Body of pancreas (tissue), 4 donors: ENCODE results near the gene MMP24OS. TPM values are rescaled to one million over a fixed set of nuclear protein-coding genes. Genes with fewer than 3 reads are reported as not detected.

ENCODE experiments used
- ATAC-seq: fragments of 150-250 bp; one replicate; pipeline ENCODE4 v1.9.1; 2016
- DNase-seq, 4 donors: peaks; one replicate each; pipeline ENCODE4 v3.0.0-alpha.2; 2019
- H3K27ac ChIP-seq, 4 donors: fragments of 200-600 bp; sonication (generic); 1 replicate in 3 of 4; 2 replicates in 1 of 4; pipeline versions ENCODE4 v1.5.1 to v1.6.1; 2016 to 2019; ENCODE audit warnings: mild to moderate bottlenecking in 1 of 4, mixed read lengths in 1 of 4, moderate library complexity in 1 of 4
- H3K27me3 ChIP-seq, 2 donors: fragments of 200-600 bp; sonication (generic); one replicate each; pipeline ENCODE4 v1.6.0; 2016; ENCODE audit warnings: mild to moderate bottlenecking in 1 of 2
- H3K36me3 ChIP-seq, 2 donors: fragments of 200-600 bp; sonication (generic); replicated peaks in 1 of 2; 2 replicates each; pipeline ENCODE4 v1.5.1; 2016; ENCODE audit warnings: low read depth in 2 of 2; ENCODE audit not compliant: insufficient read depth in 1 of 2
- H3K4me1 ChIP-seq: fragments of 200-600 bp; sonication (generic); one replicate; pipeline ENCODE4 v1.6.0; 2016
- H3K4me3 ChIP-seq, 2 donors: fragments of 200-600 bp; sonication (generic); 1 replicate in 1 of 2; 2 replicates in 1 of 2; pipeline ENCODE4 v1.5.1; 2016 to 2019
- H3K9me3 ChIP-seq, 3 donors: fragments of 200-600 bp; sonication (generic); 1 replicate in 2 of 3; 2 replicates in 1 of 3; pipeline ENCODE4 v1.5.1; 2016
- CTCF ChIP-seq, 7 experiments: fragments of 450-650 bp in 4 of 7; fragments of 200-600 bp in 3 of 7; sonication (generic) in 3 of 7; IDR thresholded peaks; one replicate each; pipeline ENCODE4 v1.5.1; 2016 to 2019; ENCODE audit warnings: antibody characterized with exemption in 7 of 7
- POLR2A ChIP-seq, 3 donors: fragments of 450-650 bp; IDR thresholded peaks; one replicate each; pipeline ENCODE4 v1.6.1; 2016; ENCODE audit warnings: antibody characterized with exemption in 3 of 3, mild to moderate bottlenecking in 2 of 3
- WGBS, 2 donors: methylation state at CpG; one replicate each; pipeline ENCODE4 v1.1.5; 2017; 5-methylcytosine and 5-hydroxymethylcytosine counted together
- intact Hi-C: fragments of 100-400 bp; cut with DNase I; formaldehyde crosslinking; loops from one replicate; pipeline ENCODE4 v1.15.1; 2023
- total RNA-seq, 2 donors: library from RNA; depleted of rRNA; stranded (reverse); fragments of >200 nt; gene quantifications; one replicate each; pipeline ENCODE4 v1.1.0, GENCODE V29; 2016

MMP24OS gene
- total RNA-seq, 2 donors from 2014 or later, result 20.4 to 27.5 TPM

- DNase-seq, result no peak
- intact Hi-C loops, result no loop called here
- peaks cover 12% of the 10 kb centered on the region for H3K4me1 ChIP-seq
- no peak overlapping the region for H3K4me3 ChIP-seq
- H3K36me3 ChIP-seq, result no peaks in the 10 kb centered on the region
- no peaks in the 10 kb centered on the region for H3K27me3 ChIP-seq
- 76 to 80% methylated on average over 13 to 19 of the region's 19 CpGs for WGBS, 2 donors
- no peaks in the 10 kb centered on the region for H3K9me3 ChIP-seq
- no peak for TF ChIP-seq POLR2A (IDR thresholded peaks at IDR 0.05)
- TF ChIP-seq CTCF (IDR thresholded peaks at IDR 0.05), result no peak
- no peak overlapping the region for H3K27ac ChIP-seq
- no peak for ATAC-seq
Observed at GRCh38 chr20:35288325-35289060, 10.6 kb upstream of the MMP24OS start.

GRCh38 chr20:35287509-35288324 is 9.8 kb upstream of the MMP24OS start:
- Histone ChIP-seq H3K27me3 (no peaks in the 10 kb centered on the region), H3K36me3 (no peaks in the 10 kb centered on the region), H3K4me1 (peaks cover 15% of the 10 kb centered on the region), H3K4me3 (no peak overlapping the region), H3K27ac (no peak overlapping the region), H3K9me3 (no peaks in the 10 kb centered on the region)
- intact Hi-C loops, result no loop called here
- ATAC-seq (no peak), DNase-seq (no peak)
- 76 to 79% methylated on average over 13 to 26 of the region's 28 CpGs for WGBS, 2 donors
- TF ChIP-seq POLR2A (IDR thresholded peaks at IDR 0.05) (no peak), CTCF (IDR thresholded peaks at IDR 0.05) (no peak)

- DNase-seq (no peak), ATAC-seq (no peak)
- Histone ChIP-seq H3K4me1 (peaks cover 15% of the 10 kb centered on the region), H3K9me3 (no peaks in the 10 kb centered on the region), H3K36me3 (no peaks in the 10 kb centered on the region), H3K4me3 (no peak overlapping the region), H3K27me3 (no peaks in the 10 kb centered on the region), H3K27ac (no peak overlapping the region)
- 72 to 86% methylated on average over 8 to 17 of the region's 17 CpGs for WGBS, 2 donors
- intact Hi-C loops, result no loop called here
- TF ChIP-seq POLR2A (IDR thresholded peaks at IDR 0.05), result no peak
- no peak for TF ChIP-seq CTCF (IDR thresholded peaks at IDR 0.05)
Observed at GRCh38 chr20:35286899-35287508, 9.1 kb upstream of the MMP24OS start.

GRCh38 chr20:35286077-35286898 is 8.4 kb upstream of the MMP24OS start:
- Histone ChIP-seq H3K4me3 (no peak overlapping the region), H3K27ac (no peak overlapping the region), H3K4me1 (peaks cover 15% of the 10 kb centered on the region), H3K36me3 (no peaks in the 10 kb centered on the region), H3K9me3 (no peaks in the 10 kb centered on the region), H3K27me3 (no peaks in the 10 kb centered on the region)
- intact Hi-C loops, result no loop called here
- no peak for TF ChIP-seq POLR2A (IDR thresholded peaks at IDR 0.05)
- no peak for TF ChIP-seq CTCF (IDR thresholded peaks at IDR 0.05)
- ATAC-seq, result no peak
- 76% methylated on average over 12 of the region's 12 CpGs; no CpG with 5 or more reads in 1 of the 2 donors for WGBS, 2 donors
- DNase-seq, result no peak
